Small intestine (tissue), 4 donors: Measurements from ENCODE around the gene TTLL4. TPM values are rescaled to one million over a fixed set of nuclear protein-coding genes. Genes with fewer than 3 reads are reported as not detected.

Experiments used
- polyA plus RNA-seq, 4 donors: library from polyadenylated mRNA; stranded (reverse) in 3 of 4; unstranded in 1 of 4; fragments of 200-250 nt in 3 of 4; fragments of 120-200 nt in 1 of 4; gene quantifications; one replicate each; pipeline versions ENCODE4 v1.2.1 to v1.2.3, GENCODE V29; 2013
- donor health status: healthy with polysubstance abuse.
- donor health status: Bipolar disorder and iron deficiency.
- donor health status: healthy.

TTLL4 gene
- polyA plus RNA-seq, 4 donors, result 8.6 to 25.7 (median 12.5) TPM

Other genes starting within 250 kb of the TTLL4 start
- 10 to 100 TPM in 1 of 4 donors, 1 to 10 TPM in 3; 2.0 to 10.5 (median 2.3) TPM for gene USP37, start 142.5 kb upstream of the TTLL4 start, polyA plus RNA-seq
- gene CNOT9, start 142.0 kb upstream of the TTLL4 start, polyA plus RNA-seq, result 10 to 100 TPM; 11.4 to 36.1 (median 17.6) TPM
- 1 to 10 TPM in 2 of 4 donors, under 1 TPM in 1, not detected in 1; 0.97 to 1.4 (median 1.0) TPM for gene PLCD4, start 102.9 kb upstream of the TTLL4 start, polyA plus RNA-seq
- 10 to 100 TPM in 1 of 4 donors, 1 to 10 TPM in 3; 3.0 to 12.6 (median 5.1) TPM for gene ZNF142, start 51.2 kb upstream of the TTLL4 start, polyA plus RNA-seq
- gene BCS1L, start 51.2 kb upstream of the TTLL4 start, polyA plus RNA-seq, result 10 to 100 TPM; 18.9 to 42.7 (median 28.6) TPM
- 10 to 100 TPM; 15.1 to 19.8 (median 18.5) TPM for gene RNF25, start 38.8 kb upstream of the TTLL4 start, polyA plus RNA-seq
- 10 to 100 TPM in 3 of 4 donors, 1 to 10 TPM in 1; 9.7 to 38.9 (median 14.9) TPM for gene STK36, start 38.7 kb upstream of the TTLL4 start, polyA plus RNA-seq
- gene CYP27A1, start 71.3 kb downstream of the TTLL4 start, polyA plus RNA-seq, result 100 to 1,000 TPM in 2 of 4 donors, 10 to 100 TPM in 2; 46.7 to 125 (median 98.6) TPM
- gene PRKAG3, start 121.0 kb downstream of the TTLL4 start, polyA plus RNA-seq, result under 1 TPM in 1 of 4 donors, not detected in 3; 0.15 TPM
- 1 to 10 TPM in 1 of 4 donors, under 1 TPM in 1, not detected in 2; 0.06 to 1.8 TPM for gene WNT6, start 149.0 kb downstream of the TTLL4 start, polyA plus RNA-seq
- gene WNT10A, start 170.0 kb downstream of the TTLL4 start, polyA plus RNA-seq, result 1 to 10 TPM in 1 of 4 donors, under 1 TPM in 2, not detected in 1; 0.07 to 2.4 (median 0.37) TPM
- gene CDK5R2, start 248.8 kb downstream of the TTLL4 start, polyA plus RNA-seq, result 1 to 10 TPM in 2 of 4 donors, under 1 TPM in 1, not detected in 1; 0.22 to 1.5 (median 1.4) TPM